Measurements from ENCODE around the gene VAV3. TPM values are rescaled to one million over a fixed set of nuclear protein-coding genes. Genes with fewer than 3 reads are reported as not detected.

Gene VAV3
- total RNA-seq, 2 donors from 2014 or later: 73.0 to 135 TPM

DNA sequence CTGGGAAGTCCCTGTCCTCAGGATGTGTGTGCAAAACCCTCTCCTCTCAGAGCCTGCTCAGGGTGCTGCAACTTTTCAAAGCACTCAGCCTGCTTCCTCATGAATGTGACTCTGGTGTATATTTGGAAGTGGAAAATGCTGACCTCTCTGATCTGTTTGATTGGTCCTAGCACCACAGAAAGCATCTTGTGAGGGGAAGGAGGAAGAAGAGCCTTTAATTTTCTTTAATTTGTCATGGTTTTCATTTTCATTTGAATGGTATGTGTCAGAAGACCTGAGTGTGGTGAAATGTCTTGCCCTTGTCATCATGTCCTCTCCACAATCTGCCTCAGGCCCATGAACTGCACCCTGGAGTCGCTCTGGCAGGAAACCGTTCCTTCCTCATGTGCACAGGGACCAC is 440.7 kb downstream of the VAV3 start:
- TF ChIP-seq, protein P1, sequence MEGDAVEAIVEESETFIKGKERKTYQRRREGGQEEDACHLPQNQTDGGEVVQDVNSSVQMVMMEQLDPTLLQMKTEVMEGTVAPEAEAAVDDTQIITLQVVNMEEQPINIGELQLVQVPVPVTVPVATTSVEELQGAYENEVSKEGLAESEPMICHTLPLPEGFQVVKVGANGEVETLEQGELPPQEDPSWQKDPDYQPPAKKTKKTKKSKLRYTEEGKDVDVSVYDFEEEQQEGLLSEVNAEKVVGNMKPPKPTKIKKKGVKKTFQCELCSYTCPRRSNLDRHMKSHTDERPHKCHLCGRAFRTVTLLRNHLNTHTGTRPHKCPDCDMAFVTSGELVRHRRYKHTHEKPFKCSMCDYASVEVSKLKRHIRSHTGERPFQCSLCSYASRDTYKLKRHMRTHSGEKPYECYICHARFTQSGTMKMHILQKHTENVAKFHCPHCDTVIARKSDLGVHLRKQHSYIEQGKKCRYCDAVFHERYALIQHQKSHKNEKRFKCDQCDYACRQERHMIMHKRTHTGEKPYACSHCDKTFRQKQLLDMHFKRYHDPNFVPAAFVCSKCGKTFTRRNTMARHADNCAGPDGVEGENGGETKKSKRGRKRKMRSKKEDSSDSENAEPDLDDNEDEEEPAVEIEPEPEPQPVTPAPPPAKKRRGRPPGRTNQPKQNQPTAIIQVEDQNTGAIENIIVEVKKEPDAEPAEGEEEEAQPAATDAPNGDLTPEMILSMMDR (IDR thresholded peaks at IDR 0.05): no peak
- no peaks in the 10 kb centered on the region for H3K27me3 ChIP-seq
- H3K36me3 ChIP-seq: no peaks in the 10 kb centered on the region
- H3K9me3 ChIP-seq: no peaks in the 10 kb centered on the region
- no peaks in the 10 kb centered on the region for H3K4me1 ChIP-seq
- no peak overlapping the region for H3K27ac ChIP-seq
- no peak overlapping the region for H3K9ac ChIP-seq (ENCODE audit: low read depth in 2 of 2, low read length in 2 of 2)
- no peak overlapping the region for H3K4me3 ChIP-seq
- intact Hi-C loops (cut with DNase I): no loop called here
- DNase-seq: no peak

DNA sequence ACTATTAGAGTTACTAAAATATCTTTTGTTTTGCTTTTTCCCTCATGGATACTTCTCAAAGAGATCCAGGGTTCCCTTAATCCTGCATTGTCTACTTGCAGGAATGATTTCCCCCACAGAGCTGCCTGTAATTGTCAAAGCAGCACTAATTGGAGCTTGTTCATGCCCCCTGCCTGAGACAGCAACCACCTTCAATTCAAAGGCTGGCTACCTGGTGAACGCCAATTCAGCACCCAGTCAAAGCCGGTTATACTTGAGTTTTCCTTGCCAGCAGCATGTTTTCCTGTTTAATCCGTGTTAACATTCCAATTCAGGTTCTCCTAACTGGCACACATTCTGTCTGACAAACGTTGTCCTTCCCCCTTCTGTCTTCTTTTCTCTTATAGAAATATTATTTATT is 441.2 kb downstream of the VAV3 start:
- TF ChIP-seq, protein P1 (IDR thresholded peaks at IDR 0.05): no peak
- no peaks in the 10 kb centered on the region for H3K36me3 ChIP-seq
- H3K4me3 ChIP-seq: no peak overlapping the region
- H3K4me1 ChIP-seq: no peaks in the 10 kb centered on the region
- no peak overlapping the region for H3K9ac ChIP-seq (ENCODE audit: low read depth in 2 of 2, low read length in 2 of 2)
- intact Hi-C loops (cut with DNase I): no loop called here
- H3K9me3 ChIP-seq: no peaks in the 10 kb centered on the region
- no peaks in the 10 kb centered on the region for H3K27me3 ChIP-seq
- no peak overlapping the region for H3K27ac ChIP-seq
- no peak for DNase-seq

DNA sequence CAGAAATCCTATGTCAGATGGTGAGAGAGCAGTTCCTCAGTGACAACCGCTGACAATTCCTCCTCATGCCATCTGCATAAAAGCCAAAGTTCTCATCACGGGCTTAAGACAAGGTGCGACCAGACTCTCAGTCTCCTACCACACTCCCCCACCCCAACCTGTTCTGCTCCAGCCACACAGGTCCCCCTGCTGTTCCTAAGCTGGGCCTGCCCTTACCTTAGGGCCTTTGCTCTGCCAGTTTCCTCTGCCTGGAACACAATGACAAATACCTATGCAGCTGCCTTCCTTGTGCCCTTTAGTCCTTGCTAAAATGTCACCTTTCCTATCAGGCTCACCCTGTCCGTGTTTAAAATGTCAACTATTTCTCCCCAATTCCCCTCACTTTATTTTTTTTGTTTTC is 441.9 kb downstream of the VAV3 start:
- H3K27me3 ChIP-seq: no peaks in the 10 kb centered on the region
- H3K4me1 ChIP-seq: no peaks in the 10 kb centered on the region
- TF ChIP-seq, protein P1 (IDR thresholded peaks at IDR 0.05): no peak
- no peaks in the 10 kb centered on the region for H3K36me3 ChIP-seq
- intact Hi-C loops (cut with DNase I): no loop called here
- no peaks in the 10 kb centered on the region for H3K9me3 ChIP-seq
- DNase-seq: no peak
- H3K27ac ChIP-seq: no peak overlapping the region
- H3K4me3 ChIP-seq: no peak overlapping the region
- no peak overlapping the region for H3K9ac ChIP-seq (ENCODE audit: low read depth in 2 of 2, low read length in 2 of 2)

Small RNA genes within 50 kb of the gene (microRNA-seq; reads per million reads assigned to microRNA genes)
- not detected for gene MIR7852

Other genes starting within 250 kb of the VAV3 start
- gene SLC25A24, start 235.2 kb upstream of the VAV3 start, total RNA-seq: 10 to 100 TPM; 55.5 to 94.6 TPM

Measured in colonic mucosa (tissue), 4 donors.